Kidney (tissue), 14 donors: ENCODE data around the gene PRELID3B. TPM values are rescaled to one million over a fixed set of nuclear protein-coding genes. Genes with fewer than 3 reads are reported as not detected.
A peak's percentile ranks its signal among the peaks of the same experiment; 100 is the strongest.

Experiments
- DNase-seq, 5 donors: peaks; one replicate each; pipeline ENCODE4 v3.0.0-alpha.2; 2013 to 2020
- FAIRE-seq: peaks from 2 replicates; lab custom pipeline; 2012; peaks lifted over from hg19 to GRCh38; lab: Jason Lieb, UNC
- H3K27ac ChIP-seq, 2 donors: one replicate each; pipeline ENCODE4 v1.7.0; 2013; ENCODE audit warnings: low read depth in 2 of 2, low read length in 2 of 2, inconsistent platforms in 1 of 2
- H3K27me3 ChIP-seq: one replicate; pipeline ENCODE4 v1.7.1; 2013; ENCODE audit warnings: low read length, inconsistent platforms; ENCODE audit not compliant: control insufficient read depth, insufficient read depth
- H3K36me3 ChIP-seq, 3 donors: one replicate each; pipeline versions ENCODE4 v1.7.0 to v1.7.1; 2013; ENCODE audit warnings: low read length in 3 of 3, control low read depth in 1 of 3, inconsistent platforms in 1 of 3; ENCODE audit not compliant: insufficient read depth in 3 of 3, control insufficient read depth in 2 of 3
- H3K4me1 ChIP-seq, 3 donors: one replicate each; pipeline versions ENCODE4 v1.7.0 to v1.7.1; 2013; ENCODE audit warnings: low read length in 3 of 3, inconsistent platforms in 1 of 3, low read depth in 1 of 3; ENCODE audit not compliant: control insufficient read depth in 2 of 3, insufficient read depth in 2 of 3
- H3K4me3 ChIP-seq, 3 donors: one replicate each; pipeline versions ENCODE4 v1.7.0 to v1.8.1; 2013; ENCODE audit warnings: low read length in 3 of 3, control low read depth in 1 of 3, inconsistent platforms in 1 of 3
- H3K9ac ChIP-seq, 3 donors: one replicate each; pipeline versions ENCODE4 v1.7.0 to v1.7.1; 2013; ENCODE audit warnings: low read length in 3 of 3, control low read depth in 1 of 3, inconsistent platforms in 1 of 3
- H3K9me3 ChIP-seq, 3 donors: one replicate each; pipeline versions ENCODE4 v1.7.0 to v1.7.1; 2013; ENCODE audit warnings: low read length in 3 of 3, control low read depth in 1 of 3, inconsistent platforms in 1 of 3; ENCODE audit not compliant: control insufficient read depth in 2 of 3, insufficient read depth in 1 of 3
- intact Hi-C: fragments of 100-400 bp; cut with DNase I; formaldehyde crosslinking; loops from one replicate; pipeline ENCODE4 v1.11.1; 2022
- polyA plus RNA-seq: library from polyadenylated mRNA; stranded (reverse); fragments of 350-450 nt; fragmentation: Illumina TruSeq; extraction: RNeasy Lipid Tissue Mini Kit (QIAGEN cat#74804); gene quantifications from one replicate; pipeline ENCODE4 v1.2.3, GENCODE V29; 2014; ENCODE audit warnings: low read depth, low replicate concordance; ENCODE audit not compliant: insufficient read depth
- total RNA-seq: library from RNA; stranded (reverse); fragmentation: NEBNext Ultra II Directional; extraction: Animal tissue kit (Norgen Biotek cat#: 25700); gene quantifications from one replicate; pipeline ENCODE4 v1.2.1, GENCODE V29; 2021
- TF ChIP-seq, protein P1 (sequence below): IDR thresholded peaks from 3 replicates; pipeline ENCODE4 v1.5.1; 2012; ENCODE audit warnings: mild to moderate bottlenecking, moderate library complexity, borderline replicate concordance; ENCODE audit not compliant: insufficient read depth; ENCODE audit errors: extremely low read depth
- donor health status: control.
- donor health status: control.
- donor health status: control.
- donor health status: control.
- donor health status: control.
- donor health status: DM: yes; HTN: yes; CAD: no.
- donor health status: Normal renal cell carcinoma (clear cell type).

PRELID3B gene
- total and polyA plus RNA-seq, 2 donors from 2014 or later = 26.4 to 38.5 TPM

- H3K36me3 ChIP-seq = peaks cover 5 to 54% (median 25%) of the 10 kb centered on the region in 3 donors
- peak overlapping the region in 2 of 3 donors; percentile 40 to 75 for H3K4me3 ChIP-seq
- peak overlapping the region in 1 of 3 donors; percentile 68 for H3K9ac ChIP-seq
Measured at GRCh38 chr20:59033093-59033492, 9.5 kb downstream of the PRELID3B start.

DNA sequence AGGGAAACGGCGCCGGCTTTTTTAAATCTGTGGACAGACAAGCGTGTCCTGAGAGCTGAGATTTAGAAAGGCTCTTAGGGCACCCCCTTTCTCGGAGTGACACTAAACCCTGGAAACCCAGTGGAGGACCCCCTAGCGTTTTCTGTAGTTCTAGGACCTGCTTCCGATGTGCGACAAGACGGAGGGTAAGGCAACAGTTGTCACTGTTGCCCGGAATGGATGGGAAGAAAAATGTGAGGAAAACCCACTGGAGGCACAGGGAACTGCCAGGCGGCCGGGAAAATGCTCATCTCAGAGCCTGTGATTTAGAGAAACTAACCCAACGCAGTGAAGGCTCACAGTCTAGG lies 9.9 kb downstream of the PRELID3B start:
- Histone ChIP-seq H3K27me3 (no peaks in the 10 kb centered on the region), H3K27ac (peak overlapping the region; percentile 71 to 91), H3K9ac (peak overlapping the region in 2 of 3 donors; percentile 2 to 68), H3K9me3 (no peaks in the 10 kb centered on the region), H3K4me3 (peak overlapping the region; percentile 40 to 75 (median 55)), H3K36me3 (peaks cover 5 to 58% (median 24%) of the 10 kb centered on the region in 3 donors), H3K4me1 (peaks cover 0 to 20% (median 10%) of the 10 kb centered on the region in 3 donors)
- intact Hi-C loops = no loop called here
- DNase-seq (no peak), FAIRE-seq (no peak)
- TF ChIP-seq, protein P1, sequence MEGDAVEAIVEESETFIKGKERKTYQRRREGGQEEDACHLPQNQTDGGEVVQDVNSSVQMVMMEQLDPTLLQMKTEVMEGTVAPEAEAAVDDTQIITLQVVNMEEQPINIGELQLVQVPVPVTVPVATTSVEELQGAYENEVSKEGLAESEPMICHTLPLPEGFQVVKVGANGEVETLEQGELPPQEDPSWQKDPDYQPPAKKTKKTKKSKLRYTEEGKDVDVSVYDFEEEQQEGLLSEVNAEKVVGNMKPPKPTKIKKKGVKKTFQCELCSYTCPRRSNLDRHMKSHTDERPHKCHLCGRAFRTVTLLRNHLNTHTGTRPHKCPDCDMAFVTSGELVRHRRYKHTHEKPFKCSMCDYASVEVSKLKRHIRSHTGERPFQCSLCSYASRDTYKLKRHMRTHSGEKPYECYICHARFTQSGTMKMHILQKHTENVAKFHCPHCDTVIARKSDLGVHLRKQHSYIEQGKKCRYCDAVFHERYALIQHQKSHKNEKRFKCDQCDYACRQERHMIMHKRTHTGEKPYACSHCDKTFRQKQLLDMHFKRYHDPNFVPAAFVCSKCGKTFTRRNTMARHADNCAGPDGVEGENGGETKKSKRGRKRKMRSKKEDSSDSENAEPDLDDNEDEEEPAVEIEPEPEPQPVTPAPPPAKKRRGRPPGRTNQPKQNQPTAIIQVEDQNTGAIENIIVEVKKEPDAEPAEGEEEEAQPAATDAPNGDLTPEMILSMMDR = peak; percentile 10

More at GRCh38 chr20:59033093-59033492, 9.5 kb downstream of the PRELID3B start:
- no peaks in the 10 kb centered on the region for H3K9me3 ChIP-seq
- DNase-seq (no peak), FAIRE-seq (peak; percentile 11)
- TF ChIP-seq, protein P1 = no peak
- H3K27ac ChIP-seq = peak overlapping the region in 1 of 2 donors; percentile 71
- no peaks in the 10 kb centered on the region for H3K27me3 ChIP-seq
- peaks cover 0 to 20% (median 10%) of the 10 kb centered on the region in 3 donors for H3K4me1 ChIP-seq
- intact Hi-C loops = no loop called here

DNA sequence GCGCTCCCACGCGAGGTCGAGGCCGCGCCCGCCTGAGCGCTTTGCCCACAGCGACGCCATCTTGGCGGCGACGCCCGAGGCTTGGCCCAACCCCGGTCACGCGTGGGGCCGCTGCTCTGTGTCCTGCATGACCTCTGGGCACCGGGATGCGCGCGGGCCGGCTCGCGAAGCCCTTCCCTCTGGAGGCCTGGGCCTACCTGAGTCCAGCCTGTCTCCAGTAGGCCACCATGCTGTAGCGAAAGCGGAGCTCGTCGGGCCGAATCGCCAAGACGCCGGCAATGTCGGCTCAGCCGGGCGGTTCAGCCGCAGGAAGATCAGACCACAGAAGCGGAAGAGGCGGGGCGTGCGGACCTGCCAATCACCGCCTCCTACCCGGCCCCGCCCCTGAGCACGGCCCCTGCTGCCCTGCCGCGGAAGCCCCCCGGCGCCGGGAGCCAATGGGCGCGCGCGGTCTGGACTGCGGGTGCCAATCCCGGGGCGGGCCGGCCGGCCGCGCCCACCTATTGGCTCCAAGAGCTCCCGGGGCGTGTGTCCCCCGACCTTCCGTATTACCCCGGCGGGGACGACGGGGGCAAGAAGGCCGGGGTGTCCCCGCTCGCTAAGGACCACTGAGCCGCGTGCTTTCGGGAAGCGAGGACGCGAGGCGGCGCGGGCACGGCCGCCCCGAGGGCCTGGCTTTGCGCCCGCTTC lies 10.4 kb downstream of the PRELID3B start, which contains the start of gene ATP5F1E:
Gene ATP5F1E (minus strand): TSS at position 313 of the 690 bp plus-strand sequence. CDS start 84 bp downstream, at position 229.
- peak within 1 kb of the TSS; percentile 71 to 91 for H3K27ac ChIP-seq

More for the DNA sequence above, 10.4 kb downstream of the PRELID3B start, which contains the start of gene ATP5F1E:
- intact Hi-C loops = no loop called here
- Histone ChIP-seq H3K36me3 (peaks cover 7 to 62% (median 23%) of the 10 kb centered on the region in 3 donors), H3K9ac (peak within 1 kb of the TSS; percentile 68 to 75 (median 71)), H3K27me3 (no peaks in the 10 kb centered on the region), H3K4me3 (peak within 1 kb of the TSS; percentile 70 to 86 (median 75)), H3K4me1 (peaks cover 0 to 20% (median 10%) of the 10 kb centered on the region in 3 donors), H3K9me3 (no peaks in the 10 kb centered on the region)
- DNase-seq (peak; percentile 97 to 99 (median 98)), FAIRE-seq (no peak)
- TF ChIP-seq, protein P1 = no peak
